CD14-positive monocyte (primary cell): ENCODE results near the gene IPO11. TPM values are rescaled to one million over a fixed set of nuclear protein-coding genes. Genes with fewer than 3 reads are reported as not detected.
A peak's percentile ranks its signal among the peaks of the same experiment; 100 is the strongest.

Source experiments
- DNase-seq, 3 donors: peaks; one replicate each; pipeline ENCODE4 v3.0.0-alpha.2; 2011 to 2022
- H2AFZ ChIP-seq: 2 replicates; pipeline ENCODE4 v1.6.0; 2012; ENCODE audit warnings: mild to moderate bottlenecking, low read depth, low read length, inconsistent platforms; ENCODE audit not compliant: insufficient read depth, poor library complexity, severe bottlenecking
- H3K27ac ChIP-seq, 2 donors: 1 replicate in 1 of 2; 2 replicates in 1 of 2; pipeline ENCODE4 v1.5.1; 2012 to 2013; ENCODE audit warnings: low read length in 2 of 2, control low read depth in 1 of 2, inconsistent platforms in 1 of 2, low read depth in 1 of 2, mild to moderate bottlenecking in 1 of 2
- H3K27me3 ChIP-seq, 2 donors: one replicate each; pipeline versions ENCODE4 v1.6.0 to v1.6.1; 2011 to 2013; ENCODE audit warnings: low read length in 2 of 2; ENCODE audit not compliant: control insufficient read depth in 2 of 2, insufficient read depth in 2 of 2
- H3K36me3 ChIP-seq, 2 donors: replicated peaks in 1 of 2; 1 replicate in 1 of 2; 2 replicates in 1 of 2; pipeline versions ENCODE4 v1.5.1 to v1.6.1; 2012 to 2013; ENCODE audit warnings: low read length in 2 of 2, control low read depth in 1 of 2, inconsistent platforms in 1 of 2, mild to moderate bottlenecking in 1 of 2; ENCODE audit not compliant: insufficient read depth in 2 of 2, control insufficient read depth in 1 of 2
- H3K4me1 ChIP-seq, 2 donors: 1 replicate in 1 of 2; 2 replicates in 1 of 2; pipeline versions ENCODE4 v1.5.1 to v1.6.1; 2012 to 2013; ENCODE audit warnings: low read length in 2 of 2, control low read depth in 1 of 2, inconsistent platforms in 1 of 2, mild to moderate bottlenecking in 1 of 2, moderate library complexity in 1 of 2; ENCODE audit not compliant: insufficient read depth in 2 of 2, control insufficient read depth in 1 of 2
- H3K4me2 ChIP-seq: replicated peaks from 2 replicates; pipeline ENCODE3; 2012; ENCODE audit warnings: low read length, moderate library complexity, mild to moderate bottlenecking; ENCODE audit not compliant: poor library complexity, severe bottlenecking; ENCODE audit errors: extremely low read depth
- H3K4me3 ChIP-seq, 3 experiments: fragments of 200-600 bp in 1 of 3; sonication (generic) in 1 of 3; replicated peaks in 1 of 3; 1 replicate in 2 of 3; 2 replicates in 1 of 3; pipeline ENCODE4 v1.5.1; 2011 to 2013; ENCODE audit warnings: low read length in 3 of 3, mild to moderate bottlenecking in 3 of 3, control low read depth in 2 of 3, low read depth in 2 of 3, inconsistent platforms in 1 of 3, moderate library complexity in 1 of 3
- H3K79me2 ChIP-seq: 2 replicates; pipeline ENCODE4 v1.6.0; 2012; ENCODE audit warnings: mild to moderate bottlenecking, control low read depth, inconsistent platforms, low read length, moderate library complexity; ENCODE audit not compliant: insufficient read depth
- H3K9ac ChIP-seq: 2 replicates; pipeline ENCODE4 v1.6.0; 2017; ENCODE audit warnings: low read length, mild to moderate bottlenecking; ENCODE audit not compliant: insufficient read depth, poor library complexity, severe bottlenecking
- H3K9me3 ChIP-seq, 2 donors: replicated peaks in 1 of 2; 1 replicate in 1 of 2; 2 replicates in 1 of 2; pipeline versions ENCODE4 v1.5.1 to v1.6.1; 2012 to 2013; ENCODE audit warnings: low read length in 2 of 2, control low read depth in 1 of 2; ENCODE audit not compliant: control insufficient read depth in 1 of 2, insufficient read depth in 1 of 2
- H4K20me1 ChIP-seq: 2 replicates; pipeline ENCODE4 v1.6.0; 2012; ENCODE audit warnings: mild to moderate bottlenecking, low read length, control low read depth, moderate library complexity; ENCODE audit not compliant: insufficient read depth
- H3K27ac Mint-ChIP-seq, 7 donors: one replicate each; pipeline ENCODE4 v1.8.0; 2020; ENCODE audit warnings: mild to moderate bottlenecking in 7 of 7, mixed read lengths in 7 of 7, moderate library complexity in 6 of 7, inconsistent platforms in 2 of 7
- H3K27me3 Mint-ChIP-seq, 3 donors: one replicate each; pipeline ENCODE4 v1.8.0; 2021 to 2022; ENCODE audit warnings: low read depth in 3 of 3, mild to moderate bottlenecking in 3 of 3, mixed read lengths in 3 of 3, moderate library complexity in 3 of 3, inconsistent platforms in 1 of 3
- H3K36me3 Mint-ChIP-seq, 2 donors: one replicate each; pipeline ENCODE4 v1.8.0; 2020; ENCODE audit warnings: mixed read lengths in 2 of 2, inconsistent platforms in 1 of 2, mild to moderate bottlenecking in 1 of 2
- H3K4me1 Mint-ChIP-seq: one replicate; pipeline ENCODE4 v1.8.0; 2020; ENCODE audit warnings: mild to moderate bottlenecking, mixed read lengths
- H3K4me3 Mint-ChIP-seq, 2 donors: one replicate each; pipeline ENCODE4 v1.8.0; 2020; ENCODE audit warnings: mild to moderate bottlenecking in 2 of 2, mixed read lengths in 2 of 2, moderate library complexity in 1 of 2
- H3K9me3 Mint-ChIP-seq, 7 donors: one replicate each; pipeline ENCODE4 v1.8.0; 2020 to 2022; ENCODE audit warnings: mixed read lengths in 7 of 7, mild to moderate bottlenecking in 6 of 7, moderate library complexity in 6 of 7, inconsistent platforms in 2 of 7
- CTCF ChIP-seq: fragments of 200-600 bp; IDR thresholded peaks from one replicate; pipeline ENCODE4 v1.8.0; 2022; ENCODE audit warnings: antibody characterized with exemption, mild to moderate bottlenecking
- WGBS: methylation state at CpG from one replicate; pipeline ENCODE4 v1.1.5; 2013; ENCODE audit warnings: missing lambda C conversion rate; ENCODE audit not compliant: insufficient coverage; 5-methylcytosine and 5-hydroxymethylcytosine counted together
- intact Hi-C, 2 donors: fragments of 100-400 bp; cut with micrococcal nuclease; formaldehyde crosslinking; loops; one replicate each; pipeline versions ENCODE4 v1.15.0 to v1.15.1; 2023
- polyA plus RNA-seq, 3 donors: library from polyadenylated mRNA; depleted of rRNA in 1 of 3; unstranded in 2 of 3; stranded (reverse) in 1 of 3; fragments of 300-500 nt in 2 of 3; fragments of >200 nt in 1 of 3; fragmentation: Illumina TruSeq in 2 of 3; gene quantifications; 1 replicate in 2 of 3; 2 replicates in 1 of 3; pipeline ENCODE4 v1.2.3, GENCODE V29; 2012 to 2021

IPO11 gene
- polyA plus RNA-seq, 3 donors: 4.4 to 5.5 (median 5.3) TPM

- no peak overlapping the region for H3K4me3 Mint-ChIP-seq
Measured at GRCh38 chr5:62588668-62589067, 176.1 kb downstream of the IPO11 start.

GRCh38 chr5:62589504-62589903, 176.9 kb downstream of the IPO11 start:
- Mint-ChIP-seq H3K27ac (peak overlapping the region in 2 of 7 donors; percentile 9 to 17), H3K4me1 (peaks cover 19% of the 10 kb centered on the region)
- intact Hi-C loops: no loop called here

More at GRCh38 chr5:62588668-62589067, 176.1 kb downstream of the IPO11 start:
- peaks cover 6 to 21% of the 10 kb centered on the region in 2 donors for H3K36me3 ChIP-seq
- no peak overlapping the region for H3K4me2 ChIP-seq
- peak overlapping the region in 2 of 7 donors; percentile 10 to 77 for H3K27ac Mint-ChIP-seq
- peaks cover 19% of the 10 kb centered on the region for H3K4me1 Mint-ChIP-seq
- H3K79me2 ChIP-seq: no peaks in the 10 kb centered on the region
- peaks cover 0 to 4% of the 10 kb centered on the region in 2 donors for H3K4me1 ChIP-seq
- no peak overlapping the region for H3K9ac ChIP-seq
- WGBS: 100% methylated on average over 1 of the region's 4 CpGs
- H3K27me3 ChIP-seq: no peaks in the 10 kb centered on the region
- H3K27me3 Mint-ChIP-seq: no peaks in the 10 kb centered on the region
- H3K36me3 Mint-ChIP-seq: peaks cover 33 to 45% of the 10 kb centered on the region in 2 donors
- H3K4me3 ChIP-seq: no peak overlapping the region
- H3K27ac ChIP-seq: no peak overlapping the region
- DNase-seq: no peak
- no peak for TF ChIP-seq CTCF
- H4K20me1 ChIP-seq: no peaks in the 10 kb centered on the region
- H3K9me3 ChIP-seq: peaks cover 10 to 17% of the 10 kb centered on the region in 2 donors
- H3K9me3 Mint-ChIP-seq: peaks cover 19 to 30% (median 23%) of the 10 kb centered on the region in 7 donors
- H2AFZ ChIP-seq: no peak overlapping the region
- intact Hi-C loops: no loop called here

More at GRCh38 chr5:62589504-62589903, 176.9 kb downstream of the IPO11 start:
- Histone ChIP-seq H2AFZ (no peak overlapping the region), H3K27me3 (no peaks in the 10 kb centered on the region), H3K27ac (no peak overlapping the region), H3K9ac (no peak overlapping the region), H3K4me2 (no peak overlapping the region), H3K9me3 (peaks cover 10 to 17% of the 10 kb centered on the region in 2 donors), H4K20me1 (no peaks in the 10 kb centered on the region), H3K79me2 (no peaks in the 10 kb centered on the region), H3K36me3 (peaks cover 6 to 26% of the 10 kb centered on the region in 2 donors), H3K4me1 (peaks cover 0 to 4% of the 10 kb centered on the region in 2 donors), H3K4me3 (no peak overlapping the region)
- no peak for TF ChIP-seq CTCF
- no peak for DNase-seq
- peaks cover 19 to 28% (median 22%) of the 10 kb centered on the region in 7 donors for H3K9me3 Mint-ChIP-seq
- peaks cover 37 to 46% of the 10 kb centered on the region in 2 donors for H3K36me3 Mint-ChIP-seq
- no peak overlapping the region for H3K4me3 Mint-ChIP-seq
- 96% methylated on average over 2 of the region's 2 CpGs for WGBS
- H3K27me3 Mint-ChIP-seq: peaks cover 0 to under 1% (median 0%) of the 10 kb centered on the region in 3 donors
